HG03378 (cell line): Measurements from ENCODE around the gene EVC2.

Experiments
- ATAC-seq: cut with Tn5 transposase; IDR thresholded peaks from one replicate; pipeline ENCODE4 v1.9.1; 2021; ENCODE audit warnings: mild to moderate bottlenecking, moderate library complexity; ENCODE audit not compliant: unreplicated experiment

The EVC2 gene, protein sequence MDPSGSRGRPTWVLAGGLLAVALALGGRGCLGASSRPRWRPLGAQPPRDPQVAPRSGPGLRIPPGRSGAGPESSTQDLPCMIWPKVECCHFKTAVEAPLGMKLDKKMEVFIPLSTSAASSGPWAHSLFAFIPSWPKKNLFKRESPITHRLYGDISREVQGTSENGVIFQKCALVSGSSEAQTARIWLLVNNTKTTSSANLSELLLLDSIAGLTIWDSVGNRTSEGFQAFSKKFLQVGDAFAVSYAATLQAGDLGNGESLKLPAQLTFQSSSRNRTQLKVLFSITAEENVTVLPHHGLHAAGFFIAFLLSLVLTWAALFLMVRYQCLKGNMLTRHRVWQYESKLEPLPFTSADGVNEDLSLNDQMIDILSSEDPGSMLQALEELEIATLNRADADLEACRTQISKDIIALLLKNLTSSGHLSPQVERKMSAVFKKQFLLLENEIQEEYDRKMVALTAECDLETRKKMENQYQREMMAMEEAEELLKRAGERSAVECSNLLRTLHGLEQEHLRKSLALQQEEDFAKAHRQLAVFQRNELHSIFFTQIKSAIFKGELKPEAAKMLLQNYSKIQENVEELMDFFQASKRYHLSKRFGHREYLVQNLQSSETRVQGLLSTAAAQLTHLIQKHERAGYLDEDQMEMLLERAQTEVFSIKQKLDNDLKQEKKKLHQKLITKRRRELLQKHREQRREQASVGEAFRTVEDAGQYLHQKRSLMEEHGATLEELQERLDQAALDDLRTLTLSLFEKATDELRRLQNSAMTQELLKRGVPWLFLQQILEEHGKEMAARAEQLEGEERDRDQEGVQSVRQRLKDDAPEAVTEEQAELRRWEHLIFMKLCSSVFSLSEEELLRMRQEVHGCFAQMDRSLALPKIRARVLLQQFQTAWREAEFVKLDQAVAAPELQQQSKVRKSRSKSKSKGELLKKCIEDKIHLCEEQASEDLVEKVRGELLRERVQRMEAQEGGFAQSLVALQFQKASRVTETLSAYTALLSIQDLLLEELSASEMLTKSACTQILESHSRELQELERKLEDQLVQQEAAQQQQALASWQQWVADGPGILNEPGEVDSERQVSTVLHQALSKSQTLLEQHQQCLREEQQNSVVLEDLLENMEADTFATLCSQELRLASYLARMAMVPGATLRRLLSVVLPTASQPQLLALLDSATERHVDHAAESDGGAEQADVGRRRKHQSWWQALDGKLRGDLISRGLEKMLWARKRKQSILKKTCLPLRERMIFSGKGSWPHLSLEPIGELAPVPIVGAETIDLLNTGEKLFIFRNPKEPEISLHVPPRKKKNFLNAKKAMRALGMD

DNA sequence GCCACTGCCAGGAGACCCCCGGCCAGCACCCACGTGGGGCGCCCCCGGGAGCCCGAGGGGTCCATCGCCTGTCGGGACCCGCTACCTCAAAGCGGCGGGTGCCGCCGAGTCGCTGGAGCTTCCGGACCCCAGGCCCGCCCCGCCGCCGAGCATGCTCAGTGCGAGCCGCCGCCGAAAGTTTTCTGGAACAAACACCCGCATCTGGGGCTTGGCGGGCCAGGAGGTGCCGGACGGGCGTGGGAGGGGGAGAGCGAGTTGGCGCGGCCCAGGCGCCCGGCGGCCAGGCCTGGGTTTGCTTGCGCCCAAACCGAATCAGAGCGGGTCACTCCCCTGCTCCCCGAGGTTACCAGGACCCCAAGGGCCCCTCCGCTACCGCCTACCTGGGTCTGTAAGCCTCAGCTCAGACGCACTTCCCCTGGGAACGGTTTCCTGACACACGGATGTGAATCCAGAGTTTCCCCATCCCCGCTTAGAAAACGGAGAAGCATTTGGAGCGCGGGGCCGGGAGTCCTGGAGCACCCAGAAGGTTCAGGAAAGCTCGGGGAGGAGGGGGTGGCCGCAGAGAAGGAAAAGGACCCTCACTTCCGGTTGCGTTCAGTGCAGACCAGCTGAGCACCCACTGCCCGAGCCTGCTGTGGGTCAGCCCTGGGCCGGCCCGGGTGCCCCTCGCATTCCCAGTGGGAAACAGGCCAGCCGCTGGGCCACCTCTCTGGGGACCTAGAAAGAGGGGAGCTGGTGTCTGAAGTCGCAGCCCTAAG, at the start of gene EVC2:
EVC2 (minus strand) TSS at position 111 of the 758 bp plus-strand sequence; CDS start at position 65, 46 bp downstream.
- ATAC-seq = no peak

DNA sequence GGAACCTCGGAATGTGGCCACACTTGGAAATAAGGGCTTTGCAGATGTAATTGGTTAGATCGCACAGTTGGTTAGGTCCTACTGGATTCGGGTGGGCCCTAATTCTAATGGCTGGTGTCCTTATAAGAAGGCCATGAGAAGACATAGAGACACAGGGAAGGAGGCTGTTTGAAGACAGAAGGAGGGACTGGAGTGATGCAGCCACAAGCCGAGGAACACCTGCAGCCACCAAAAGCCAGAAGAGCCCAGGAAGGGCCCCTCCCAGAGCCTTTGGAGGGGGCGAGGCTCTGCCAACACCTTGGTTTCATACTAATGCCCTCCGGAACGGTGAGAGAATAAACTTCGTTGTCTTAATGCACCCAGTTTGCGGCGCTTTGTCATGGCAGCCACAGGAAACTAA, 49.6 kb upstream of the EVC2 start:
- ATAC-seq = no peak

DNA sequence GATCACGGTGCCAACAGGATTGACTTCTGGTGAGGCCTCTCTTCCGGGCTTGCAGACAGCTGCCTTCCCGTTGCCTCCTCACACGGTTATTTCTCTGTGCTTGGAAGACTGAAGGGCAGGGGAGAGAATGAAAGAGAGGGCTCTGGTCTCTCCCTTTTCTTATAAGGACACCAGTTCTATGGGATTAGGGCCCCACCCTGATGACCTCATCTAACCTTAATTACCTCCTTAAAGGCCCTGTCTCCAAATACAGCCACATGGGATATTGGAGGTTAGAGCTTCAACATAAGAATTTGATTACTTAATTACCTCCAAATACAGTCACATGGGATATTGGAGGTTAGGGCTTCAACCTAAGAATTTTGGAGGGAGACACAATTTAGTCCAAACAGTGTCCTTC, 49.2 kb upstream of the EVC2 start:
- ATAC-seq = no peak

DNA sequence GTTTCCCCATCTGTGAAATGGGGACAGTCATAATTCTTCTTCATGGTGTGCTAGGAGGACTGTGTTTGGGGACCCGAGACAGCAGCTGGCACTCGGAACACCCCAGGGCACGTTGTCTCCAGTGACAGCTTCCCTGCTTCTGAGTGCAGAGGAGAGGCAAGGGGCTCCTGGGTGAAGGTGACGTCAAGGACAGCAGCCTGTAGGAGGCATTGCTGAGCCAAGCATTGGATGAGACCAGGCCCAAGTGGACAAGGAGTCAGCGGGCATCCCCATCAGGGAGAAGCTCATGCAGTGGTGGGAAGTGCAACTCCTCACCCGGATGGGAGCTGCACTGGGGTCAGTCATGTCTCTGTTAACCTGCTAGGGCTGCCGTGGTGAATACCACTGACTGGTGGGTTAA, 48.7 kb upstream of the EVC2 start:
- ATAC-seq = no peak

DNA sequence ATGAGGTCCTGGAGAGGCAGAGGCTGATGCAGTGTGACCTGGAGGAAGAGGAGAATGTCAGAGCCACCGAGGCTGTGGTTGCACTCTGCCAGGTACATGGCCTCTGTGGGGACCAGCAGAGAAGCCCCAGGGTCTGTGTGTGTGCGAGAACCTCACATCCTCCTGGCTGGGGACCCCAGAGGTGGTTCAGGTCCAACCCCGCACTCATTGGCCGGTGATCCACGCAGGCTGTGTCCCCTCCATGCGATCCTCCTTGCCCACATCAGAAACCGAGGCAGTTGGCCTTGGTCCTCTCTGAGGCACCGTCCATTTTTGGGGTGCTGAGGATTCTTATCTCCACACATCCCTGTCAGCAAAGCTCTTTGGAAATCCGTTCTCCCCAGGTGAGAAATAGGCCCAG, 47.9 kb upstream of the EVC2 start:
- no peak for ATAC-seq

DNA sequence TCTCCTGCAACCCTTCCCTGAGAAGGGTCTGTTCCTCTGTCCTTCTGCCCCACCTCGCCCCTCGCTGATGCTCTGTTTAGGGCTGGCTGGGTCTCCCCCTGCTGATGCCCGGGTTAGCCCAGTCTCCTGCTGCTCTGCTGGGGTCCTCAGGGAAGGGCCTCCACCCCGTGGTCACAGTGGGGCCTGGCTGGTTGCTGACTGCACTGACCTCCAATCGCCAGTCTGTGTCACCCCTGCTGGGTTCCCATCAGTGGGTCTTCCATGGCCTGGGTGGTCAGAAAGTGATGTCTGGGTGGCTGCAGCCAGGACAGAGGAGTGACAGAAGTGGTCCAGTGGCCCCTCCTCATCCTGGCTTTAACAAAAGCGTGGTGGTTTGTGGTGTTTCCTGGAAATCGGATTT, 47.3 kb upstream of the EVC2 start:
- no peak for ATAC-seq

DNA sequence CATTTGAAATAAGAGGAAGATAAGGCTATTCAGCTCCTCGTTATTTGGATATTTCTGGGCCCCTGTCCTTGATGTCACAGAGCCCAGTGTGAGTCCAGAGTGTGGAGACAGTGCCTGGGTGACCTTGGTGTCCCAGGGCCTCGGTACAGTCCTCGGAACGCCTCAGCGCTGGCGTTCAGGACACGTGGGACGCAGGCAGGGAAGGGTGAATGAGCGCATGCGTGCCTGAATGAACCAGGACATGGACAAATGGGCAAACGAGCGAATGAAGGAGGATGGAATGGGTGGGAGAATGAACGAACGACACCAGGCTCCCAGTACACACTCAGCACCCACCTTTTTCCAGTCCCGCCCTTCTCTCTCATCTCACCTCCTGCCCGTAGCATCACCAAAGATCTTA, 46.8 kb upstream of the EVC2 start:
- ATAC-seq = no peak

DNA sequence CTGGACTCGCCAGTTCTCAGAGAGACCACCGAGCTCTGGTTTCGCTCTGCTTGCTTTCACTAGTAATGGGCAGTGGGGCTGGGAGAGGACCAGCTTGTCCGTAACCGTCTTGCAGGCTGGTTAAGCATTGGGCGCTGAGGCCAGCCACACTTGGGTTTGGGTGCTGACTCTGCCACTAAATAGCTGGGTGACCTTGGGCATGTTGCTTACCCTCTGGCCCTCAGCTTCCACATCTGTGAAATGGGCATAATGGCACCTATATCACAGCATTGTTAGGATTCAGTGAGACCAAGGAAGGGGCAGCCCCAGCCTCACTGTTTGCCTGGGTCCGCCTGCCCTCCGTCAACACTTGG, 46.1 kb upstream of the EVC2 start:
- no peak for ATAC-seq

DNA sequence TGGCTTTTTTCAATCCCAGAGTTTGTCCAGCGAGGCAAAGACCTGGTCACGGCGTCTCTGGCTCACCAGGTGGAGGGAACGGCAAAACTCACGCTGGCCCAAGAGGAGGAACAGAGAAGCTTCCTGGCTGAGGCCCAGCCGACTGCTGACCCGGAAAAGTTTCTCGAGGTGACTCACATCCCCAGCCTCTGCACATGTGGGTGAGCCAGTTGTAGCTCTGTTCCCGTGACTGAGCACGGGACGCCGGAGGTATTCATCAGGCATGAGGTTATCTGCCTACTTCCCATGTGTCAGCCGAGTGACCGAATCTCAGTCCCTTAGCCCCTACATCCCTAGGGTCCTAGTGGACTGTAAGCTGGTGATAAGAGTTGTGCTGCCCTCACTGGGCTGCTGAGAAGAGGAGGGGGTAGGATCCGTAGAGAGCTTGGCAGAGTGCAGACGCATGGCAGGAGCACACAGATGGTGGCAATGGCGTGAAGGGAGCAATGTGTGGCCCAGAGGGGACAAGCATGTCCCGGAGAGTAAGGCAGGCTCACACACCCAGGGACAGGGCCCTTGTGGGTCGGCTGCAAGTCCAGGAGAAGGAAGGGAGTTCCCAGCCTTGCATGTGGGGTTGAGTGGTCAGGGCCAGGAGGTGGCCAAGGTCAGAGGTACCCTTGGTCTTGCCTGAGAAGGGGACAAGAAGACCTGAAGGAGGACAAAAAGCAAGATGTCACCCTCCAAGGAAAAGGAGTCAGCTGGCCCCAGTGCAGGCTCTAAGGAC, 45.6 kb upstream of the EVC2 start:
- ATAC-seq = no peak

DNA sequence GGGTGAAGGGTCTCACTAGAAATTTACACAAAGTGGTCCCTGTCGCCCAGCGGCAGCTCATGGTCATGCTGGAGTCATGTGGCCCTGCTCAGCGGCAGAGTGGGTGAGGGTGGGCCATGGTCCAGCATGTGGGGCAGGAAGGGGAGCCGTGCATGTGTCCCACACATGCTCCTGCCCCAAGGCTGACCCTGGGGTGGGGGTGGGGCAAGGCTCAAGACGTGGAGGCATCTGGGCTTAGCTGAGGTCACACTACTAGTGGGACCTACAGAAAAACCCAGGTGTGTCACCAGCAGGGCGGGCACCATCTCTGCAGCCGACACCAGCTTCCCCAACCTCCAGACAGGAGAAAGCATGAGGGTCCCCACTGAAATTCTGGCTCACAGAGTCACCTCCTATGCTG, 45.0 kb upstream of the EVC2 start:
- ATAC-seq = no peak

DNA sequence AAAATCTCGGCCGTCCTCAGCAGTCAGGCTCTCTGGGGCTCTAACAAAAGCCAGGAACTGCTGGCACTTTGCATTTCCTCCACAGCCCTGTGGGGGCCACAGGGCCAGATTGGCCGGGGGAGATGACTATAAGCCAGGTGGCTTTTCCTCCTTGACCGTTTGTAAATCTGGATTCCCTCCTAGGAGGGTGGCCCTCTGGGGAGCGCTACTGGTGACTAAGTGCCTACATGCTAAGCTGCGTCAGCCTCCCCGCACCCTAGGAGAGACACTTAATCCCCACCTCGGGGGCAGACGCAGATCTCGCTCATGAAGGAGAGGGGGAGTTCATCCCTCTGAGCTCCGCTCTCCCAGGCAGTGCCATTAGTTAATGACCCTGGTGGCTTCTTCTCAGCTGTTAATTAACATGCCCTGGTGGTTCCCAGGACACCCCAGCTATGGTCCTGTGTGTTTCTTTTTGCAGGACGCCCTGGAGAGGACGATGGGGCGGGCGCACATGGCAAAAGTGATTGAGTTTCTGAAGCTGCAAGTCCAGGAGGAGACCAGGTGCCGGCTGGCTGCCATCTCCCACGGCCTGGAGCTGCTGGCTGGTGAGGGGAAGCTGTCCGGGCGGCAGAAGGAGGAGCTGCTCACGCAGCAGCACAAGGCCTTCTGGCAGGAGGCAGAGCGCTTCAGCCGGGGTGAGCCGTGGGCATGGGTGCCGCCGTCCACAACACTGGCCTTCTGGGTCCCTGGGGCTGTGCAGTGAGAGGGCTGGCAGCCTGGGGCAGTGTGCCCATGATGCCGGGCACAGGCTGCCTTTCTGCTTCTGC, 44.2 kb upstream of the EVC2 start:
- ATAC-seq = no peak

DNA sequence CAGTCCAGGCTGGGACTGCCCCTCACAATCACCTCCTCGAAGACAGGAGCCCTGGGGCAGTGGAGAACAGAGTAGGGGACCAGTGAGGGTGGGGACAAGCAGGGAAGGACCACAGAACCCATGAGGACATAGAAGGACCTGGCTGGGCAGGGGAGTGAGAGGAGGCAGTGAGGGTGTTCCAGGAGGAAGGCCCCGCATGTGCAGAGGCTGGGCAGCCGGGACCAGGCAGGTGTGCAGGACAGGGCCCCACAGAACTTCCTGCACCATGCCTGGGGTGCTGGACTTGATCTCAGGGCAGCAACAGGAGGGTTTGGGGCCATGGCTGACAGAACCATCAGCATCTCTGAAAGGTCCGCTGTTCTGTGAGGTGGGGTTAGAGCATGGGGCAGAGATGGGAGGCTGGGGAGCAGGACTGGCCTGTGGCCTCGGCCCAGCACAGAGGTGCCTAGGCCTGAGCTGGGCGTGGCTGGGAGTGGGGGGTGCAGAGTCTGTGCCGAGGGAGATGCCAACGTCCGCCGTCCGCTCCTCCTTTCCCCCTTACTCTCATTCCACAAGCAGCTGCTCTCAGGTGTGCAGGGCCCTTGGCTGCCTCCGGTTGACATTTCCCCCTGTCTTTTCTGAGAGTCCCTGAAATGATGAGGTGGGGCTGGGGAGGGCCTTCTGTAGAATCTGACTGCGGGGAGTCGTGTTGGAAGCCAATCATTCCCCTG, 43.5 kb upstream of the EVC2 start:
- ATAC-seq = no peak

DNA sequence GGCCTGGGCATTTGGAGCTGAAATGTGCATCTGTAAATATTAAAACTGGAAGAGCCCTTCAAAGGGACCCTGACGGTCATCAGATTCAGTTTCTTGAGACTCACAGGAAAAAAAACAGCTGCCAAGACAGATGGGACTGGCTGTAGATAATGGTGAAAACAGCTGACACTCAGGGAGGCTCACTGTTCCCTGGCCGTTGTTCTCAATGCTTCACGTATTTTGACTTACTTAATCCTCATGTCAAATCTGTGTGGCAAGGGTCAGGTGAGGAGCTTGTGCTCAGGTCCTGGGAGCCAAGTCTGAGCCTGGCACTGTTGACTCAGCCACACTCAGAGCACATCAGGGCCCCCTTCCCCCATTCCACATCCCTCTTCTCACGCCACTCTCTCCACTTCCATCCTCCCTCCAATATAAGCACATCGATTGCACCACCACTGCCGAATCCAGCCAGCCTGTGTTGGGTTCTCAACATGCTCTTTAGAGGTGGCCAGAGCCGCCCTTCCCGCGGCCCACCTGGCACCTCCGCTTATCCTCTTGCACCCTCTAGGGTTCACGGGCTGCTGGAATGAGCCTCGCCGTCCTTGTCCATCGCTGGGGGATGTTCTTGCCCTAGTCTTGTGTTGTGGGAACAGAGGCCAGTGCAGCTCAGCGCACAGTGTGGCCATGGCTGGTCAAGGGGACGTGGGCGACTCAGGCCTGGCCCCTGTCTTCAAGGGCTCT, 42.7 kb upstream of the EVC2 start:
- no peak for ATAC-seq

DNA sequence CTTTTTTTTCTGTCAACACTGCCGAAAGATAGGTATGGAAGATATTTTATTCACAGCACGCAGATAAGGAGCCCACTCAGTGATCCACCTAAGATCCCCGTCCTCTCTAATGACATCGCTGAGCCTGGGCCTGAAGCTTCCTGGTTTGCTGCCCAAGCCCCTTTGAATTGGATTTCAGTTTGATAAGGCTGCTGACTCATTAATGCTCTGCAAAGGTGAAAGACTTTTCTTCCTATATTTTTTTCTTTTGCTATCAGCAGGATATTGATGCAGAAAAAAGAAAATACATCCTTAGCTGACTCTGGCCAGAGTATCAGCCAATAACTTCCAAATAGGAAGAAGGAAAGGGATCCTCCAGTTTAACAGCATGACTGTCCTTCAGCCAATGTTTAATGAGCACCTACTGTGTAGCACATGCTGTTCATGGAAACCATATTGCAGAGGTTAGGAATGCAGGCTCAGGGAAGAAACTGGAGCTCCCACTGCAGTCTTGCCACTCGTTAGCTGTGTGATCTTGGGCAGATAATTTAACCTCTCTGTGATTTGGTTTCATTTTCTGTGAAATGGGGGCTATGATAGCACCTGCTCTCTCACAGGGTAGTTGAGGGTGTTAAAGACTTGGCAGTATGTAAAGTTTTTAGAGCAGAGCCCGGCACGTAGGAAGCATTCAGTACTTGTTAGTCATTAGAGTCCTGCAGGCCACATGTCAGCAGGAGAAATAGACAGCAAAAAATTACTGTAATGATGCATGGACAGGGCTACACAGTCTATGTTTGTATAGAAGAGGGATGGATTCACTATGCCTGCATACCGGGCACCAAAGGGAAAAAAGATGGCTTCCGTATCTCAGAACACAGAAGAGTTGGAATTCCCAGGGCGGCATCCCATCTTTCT, 41.9 kb upstream of the EVC2 start:
- no peak for ATAC-seq

DNA sequence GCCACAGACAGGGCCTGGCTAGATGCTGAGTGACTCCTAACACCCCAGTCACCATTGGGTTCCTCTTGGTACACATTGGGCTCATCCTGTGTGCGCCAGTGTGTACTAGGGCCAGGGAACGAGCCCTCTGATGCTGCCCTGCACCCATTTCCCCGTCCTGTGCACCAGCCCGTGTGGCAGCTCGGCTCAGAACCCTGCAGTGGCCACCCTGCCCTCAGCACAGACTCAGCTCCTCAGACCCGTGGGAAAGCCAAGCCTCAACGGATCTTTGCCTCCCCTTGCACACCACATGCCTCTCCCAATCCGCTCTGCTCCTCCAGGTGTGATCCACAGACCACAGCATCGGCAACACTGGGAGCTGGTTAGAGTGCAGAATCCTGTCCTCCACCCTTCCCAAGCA, 41.2 kb upstream of the EVC2 start:
- no peak for ATAC-seq

DNA sequence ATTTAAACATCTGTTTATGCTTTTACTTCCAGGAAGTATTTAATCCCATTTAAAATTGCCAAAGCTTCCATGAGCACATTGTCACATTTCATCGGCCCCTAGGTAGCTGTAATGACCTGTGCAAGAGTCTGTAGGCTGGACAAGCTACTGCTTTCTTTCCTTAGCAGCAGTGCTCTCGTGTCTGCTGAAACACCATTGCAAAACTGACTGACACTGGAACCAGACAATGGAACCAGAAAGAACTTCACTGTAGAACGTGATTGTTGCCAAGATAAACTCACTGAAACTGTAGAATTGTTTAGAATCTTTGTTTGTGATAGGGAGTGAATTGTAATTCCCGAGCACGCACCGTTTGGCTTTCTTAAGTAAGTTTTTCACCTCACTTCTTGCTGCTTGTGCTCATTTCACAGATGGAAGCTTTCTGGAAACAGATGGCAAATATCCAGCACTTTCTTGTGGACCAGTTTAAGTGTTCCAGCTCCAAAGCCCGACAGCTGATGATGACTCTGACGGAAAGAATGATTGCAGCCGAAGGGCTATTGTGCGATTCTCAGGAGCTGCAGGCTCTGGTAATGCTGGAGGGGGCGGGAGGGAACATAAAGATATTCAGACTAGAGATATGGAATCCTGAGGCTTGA, 39.5 kb upstream of the EVC2 start:
- no peak for ATAC-seq
